Prostate gland (tissue), 2 donors: ENCODE data around the gene SLC35B3.

Experiments used
- POLR2A ChIP-seq: fragments of 450-650 bp; IDR thresholded peaks from one replicate; pipeline ENCODE4 v1.6.1; 2016; ENCODE audit warnings: antibody characterized with exemption, mild to moderate bottlenecking
- TF ChIP-seq, protein P1 (sequence below), 4 experiments: fragments of 200-600 bp in 2 of 4; fragments of 450-650 bp in 2 of 4; sonication (generic) in 2 of 4; IDR thresholded peaks; 1 replicate in 3 of 4; 2 replicates in 1 of 4; pipeline ENCODE4 v1.5.1; 2016 to 2019; ENCODE audit warnings: antibody characterized with exemption in 4 of 4, mild to moderate bottlenecking in 2 of 4, moderate library complexity in 2 of 4

DNA sequence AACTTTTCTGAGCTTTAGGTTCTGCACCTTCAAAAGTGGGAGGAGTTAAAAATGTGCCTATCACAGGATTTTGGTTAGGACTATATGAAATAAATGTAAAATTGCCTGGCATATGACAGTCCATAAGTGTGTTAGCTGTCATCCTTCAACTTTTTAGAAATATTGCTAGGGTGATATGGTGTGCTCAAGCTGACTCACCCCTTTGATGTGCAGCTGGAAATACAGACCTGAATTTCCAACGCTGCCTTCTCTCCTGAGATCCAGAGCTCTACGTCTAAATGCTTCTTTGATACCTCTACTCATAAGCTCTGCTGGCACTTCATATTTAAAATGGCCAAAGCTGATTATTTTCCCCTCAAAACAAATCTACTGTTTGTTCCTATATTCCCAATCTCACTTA, 2.7 kb downstream of the SLC35B3 start:
- no peak for TF ChIP-seq POLR2A
- TF ChIP-seq, protein P1, sequence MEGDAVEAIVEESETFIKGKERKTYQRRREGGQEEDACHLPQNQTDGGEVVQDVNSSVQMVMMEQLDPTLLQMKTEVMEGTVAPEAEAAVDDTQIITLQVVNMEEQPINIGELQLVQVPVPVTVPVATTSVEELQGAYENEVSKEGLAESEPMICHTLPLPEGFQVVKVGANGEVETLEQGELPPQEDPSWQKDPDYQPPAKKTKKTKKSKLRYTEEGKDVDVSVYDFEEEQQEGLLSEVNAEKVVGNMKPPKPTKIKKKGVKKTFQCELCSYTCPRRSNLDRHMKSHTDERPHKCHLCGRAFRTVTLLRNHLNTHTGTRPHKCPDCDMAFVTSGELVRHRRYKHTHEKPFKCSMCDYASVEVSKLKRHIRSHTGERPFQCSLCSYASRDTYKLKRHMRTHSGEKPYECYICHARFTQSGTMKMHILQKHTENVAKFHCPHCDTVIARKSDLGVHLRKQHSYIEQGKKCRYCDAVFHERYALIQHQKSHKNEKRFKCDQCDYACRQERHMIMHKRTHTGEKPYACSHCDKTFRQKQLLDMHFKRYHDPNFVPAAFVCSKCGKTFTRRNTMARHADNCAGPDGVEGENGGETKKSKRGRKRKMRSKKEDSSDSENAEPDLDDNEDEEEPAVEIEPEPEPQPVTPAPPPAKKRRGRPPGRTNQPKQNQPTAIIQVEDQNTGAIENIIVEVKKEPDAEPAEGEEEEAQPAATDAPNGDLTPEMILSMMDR (IDR thresholded peaks at IDR 0.05), result no peak
